Testis (tissue), 3 donors: ENCODE measurements around the gene LRRC15. TPM values are rescaled to one million over a fixed set of nuclear protein-coding genes. Genes with fewer than 3 reads are reported as not detected.

Experiments used
- DNase-seq: peaks from one replicate; pipeline ENCODE4 v3.0.0-alpha.2; 2019
- H3K27ac ChIP-seq, 2 donors: fragments of 200-600 bp; sonication (generic); one replicate each; pipeline ENCODE4 v1.5.1; 2019
- H3K27me3 ChIP-seq: fragments of 200-600 bp; sonication (generic); one replicate; pipeline ENCODE4 v1.5.1; 2019
- H3K36me3 ChIP-seq: fragments of 200-600 bp; sonication (generic); one replicate; pipeline ENCODE4 v1.5.1; 2017; ENCODE audit warnings: low read depth; ENCODE audit errors: missing control alignments
- H3K4me1 ChIP-seq: fragments of 200-600 bp; sonication (generic); one replicate; pipeline ENCODE4 v1.5.1; 2019
- H3K4me3 ChIP-seq, 2 donors: fragments of 200-600 bp; sonication (generic); one replicate each; pipeline ENCODE4 v1.5.1; 2017 to 2019
- H3K9me3 ChIP-seq: fragments of 200-600 bp; sonication (generic); one replicate; pipeline ENCODE4 v1.5.1; 2017
- POLR2A ChIP-seq: fragments of 450-650 bp; IDR thresholded peaks from one replicate; pipeline ENCODE4 v1.6.1; 2017; ENCODE audit warnings: antibody characterized with exemption, mild to moderate bottlenecking, moderate library complexity
- WGBS, 2 donors: methylation state at CpG; one replicate each; pipeline ENCODE4 v1.1.5; 2018; 5-methylcytosine and 5-hydroxymethylcytosine counted together
- intact Hi-C: fragments of 100-400 bp; cut with DNase I; formaldehyde crosslinking; loops from one replicate; pipeline ENCODE4 v1.15.1; 2023; ENCODE audit warnings: low total_unique reads
- polyA plus RNA-seq: library from polyadenylated mRNA; stranded (reverse); fragments of 350-450 nt; fragmentation: Illumina TruSeq; extraction: RNeasy Lipid Tissue Mini Kit (QIAGEN cat#74804); gene quantifications from one replicate; pipeline ENCODE4 v1.2.3, GENCODE V29; 2014; ENCODE audit warnings: low read depth, low replicate concordance; ENCODE audit not compliant: insufficient read depth
- total RNA-seq, 2 donors: library from RNA; depleted of rRNA; stranded (reverse); fragments of >200 nt; gene quantifications; one replicate each; pipeline ENCODE4 v1.2.3, GENCODE V29; 2016
- TF ChIP-seq, protein P1 (sequence below), 3 experiments: fragments of 450-650 bp in 2 of 3; fragments of 200-600 bp in 1 of 3; sonication (generic) in 1 of 3; IDR thresholded peaks; one replicate each; pipeline ENCODE4 v1.5.1; 2016 to 2019; ENCODE audit warnings: antibody characterized with exemption in 3 of 3, mild to moderate bottlenecking in 2 of 3, moderate library complexity in 1 of 3

The LRRC15 gene
- total and polyA plus RNA-seq, 3 donors from 2014 or later, result 0.06 to 0.75 TPM; not detected in 1

- WGBS, 2 donors, result 82 to 84% methylated on average over 7 of the region's 7 CpGs
- H3K4me1 ChIP-seq, result no peaks in the 10 kb centered on the region
- H3K4me3 ChIP-seq, result no peak overlapping the region
- DNase-seq, result no peak
- no peaks in the 10 kb centered on the region for H3K36me3 ChIP-seq
- TF ChIP-seq POLR2A, result no peak
- TF ChIP-seq, protein P1, sequence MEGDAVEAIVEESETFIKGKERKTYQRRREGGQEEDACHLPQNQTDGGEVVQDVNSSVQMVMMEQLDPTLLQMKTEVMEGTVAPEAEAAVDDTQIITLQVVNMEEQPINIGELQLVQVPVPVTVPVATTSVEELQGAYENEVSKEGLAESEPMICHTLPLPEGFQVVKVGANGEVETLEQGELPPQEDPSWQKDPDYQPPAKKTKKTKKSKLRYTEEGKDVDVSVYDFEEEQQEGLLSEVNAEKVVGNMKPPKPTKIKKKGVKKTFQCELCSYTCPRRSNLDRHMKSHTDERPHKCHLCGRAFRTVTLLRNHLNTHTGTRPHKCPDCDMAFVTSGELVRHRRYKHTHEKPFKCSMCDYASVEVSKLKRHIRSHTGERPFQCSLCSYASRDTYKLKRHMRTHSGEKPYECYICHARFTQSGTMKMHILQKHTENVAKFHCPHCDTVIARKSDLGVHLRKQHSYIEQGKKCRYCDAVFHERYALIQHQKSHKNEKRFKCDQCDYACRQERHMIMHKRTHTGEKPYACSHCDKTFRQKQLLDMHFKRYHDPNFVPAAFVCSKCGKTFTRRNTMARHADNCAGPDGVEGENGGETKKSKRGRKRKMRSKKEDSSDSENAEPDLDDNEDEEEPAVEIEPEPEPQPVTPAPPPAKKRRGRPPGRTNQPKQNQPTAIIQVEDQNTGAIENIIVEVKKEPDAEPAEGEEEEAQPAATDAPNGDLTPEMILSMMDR (IDR thresholded peaks at IDR 0.05), result no peak
- no peak overlapping the region for H3K27ac ChIP-seq
- H3K27me3 ChIP-seq, result no peaks in the 10 kb centered on the region
- intact Hi-C loops, result no loop called here
- H3K9me3 ChIP-seq, result no peaks in the 10 kb centered on the region
Measured at GRCh38 chr3:194380326-194380725, 10.8 kb upstream of the LRRC15 start.

GRCh38 chr3:194379651-194380050 is 10.1 kb upstream of the LRRC15 start:
- H3K9me3 ChIP-seq, result no peaks in the 10 kb centered on the region
- WGBS, 2 donors, result 85 to 90% methylated on average over 9 of the region's 9 CpGs
- H3K27ac ChIP-seq, result no peak overlapping the region
- H3K36me3 ChIP-seq, result no peaks in the 10 kb centered on the region
- no peak for DNase-seq
- intact Hi-C loops, result no loop called here
- TF ChIP-seq, protein P1 (IDR thresholded peaks at IDR 0.05), result no peak
- TF ChIP-seq POLR2A, result no peak
- no peaks in the 10 kb centered on the region for H3K4me1 ChIP-seq
- H3K4me3 ChIP-seq, result no peak overlapping the region
- no peaks in the 10 kb centered on the region for H3K27me3 ChIP-seq

GRCh38 chr3:194379231-194379630 is 9.7 kb upstream of the LRRC15 start:
- TF ChIP-seq POLR2A, result no peak
- TF ChIP-seq, protein P1 (IDR thresholded peaks at IDR 0.05), result no peak
- H3K9me3 ChIP-seq, result no peaks in the 10 kb centered on the region
- no peak overlapping the region for H3K4me3 ChIP-seq
- no peaks in the 10 kb centered on the region for H3K36me3 ChIP-seq
- intact Hi-C loops, result no loop called here
- H3K27ac ChIP-seq, result no peak overlapping the region
- no peak for DNase-seq
- no peaks in the 10 kb centered on the region for H3K27me3 ChIP-seq
- 89 to 94% methylated on average over 6 of the region's 6 CpGs for WGBS, 2 donors
- no peaks in the 10 kb centered on the region for H3K4me1 ChIP-seq

DNA sequence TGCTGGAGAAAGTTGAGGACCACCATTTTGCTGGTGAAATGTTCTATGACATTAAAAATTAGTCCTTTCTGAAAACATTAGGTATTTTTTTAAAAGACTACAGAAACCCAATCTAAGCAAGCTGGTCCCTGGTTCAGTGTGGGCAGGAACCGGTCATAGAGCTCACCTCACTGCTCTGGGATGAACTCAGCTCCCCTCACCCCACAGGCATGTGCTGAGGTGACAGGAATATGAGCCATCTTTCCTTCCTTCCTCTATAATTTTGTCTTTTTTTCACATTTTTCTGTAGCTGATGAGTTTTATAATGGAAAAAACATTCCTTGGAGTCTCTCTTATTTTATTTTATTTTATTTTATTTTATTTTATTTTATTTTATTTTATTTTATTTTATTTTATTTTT is 8.2 kb upstream of the LRRC15 start:
- Histone ChIP-seq H3K4me3 (no peak overlapping the region), H3K27ac (no peak overlapping the region), H3K27me3 (no peaks in the 10 kb centered on the region), H3K4me1 (no peaks in the 10 kb centered on the region), H3K36me3 (no peaks in the 10 kb centered on the region), H3K9me3 (no peaks in the 10 kb centered on the region)
- WGBS, 2 donors, result 89 to 94% methylated on average over 1 of the region's 1 CpG
- TF ChIP-seq POLR2A, result no peak
- TF ChIP-seq, protein P1 (IDR thresholded peaks at IDR 0.05), result no peak
- DNase-seq, result no peak
- intact Hi-C loops, result no loop called here

DNA sequence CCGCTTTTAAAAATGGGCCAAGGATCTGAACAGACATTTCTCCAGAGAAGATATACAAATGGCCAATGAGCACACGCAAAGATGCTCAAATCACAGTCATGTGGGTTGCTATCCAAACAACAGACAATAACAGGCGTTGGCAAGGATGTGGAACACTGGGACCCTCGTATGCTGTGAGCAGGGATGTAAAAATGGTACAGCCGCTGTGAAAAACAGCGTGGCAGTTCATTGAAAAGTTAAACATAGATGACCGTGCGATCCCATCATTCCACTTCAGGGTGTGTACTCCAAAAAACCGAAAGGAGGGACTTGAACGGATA is 6.7 kb upstream of the LRRC15 start:
- no peaks in the 10 kb centered on the region for H3K27me3 ChIP-seq
- H3K4me3 ChIP-seq, result no peak overlapping the region
- H3K4me1 ChIP-seq, result no peaks in the 10 kb centered on the region
- TF ChIP-seq, protein P1 (IDR thresholded peaks at IDR 0.05), result no peak
- no peak for TF ChIP-seq POLR2A
- H3K36me3 ChIP-seq, result no peaks in the 10 kb centered on the region
- no peak overlapping the region for H3K27ac ChIP-seq
- DNase-seq, result no peak
- intact Hi-C loops, result no loop called here
- H3K9me3 ChIP-seq, result no peaks in the 10 kb centered on the region
- 90 to 91% methylated on average over 10 of the region's 10 CpGs for WGBS, 2 donors
